IMR-90 (cell line): Measurements from ENCODE around the gene ZBTB40. TPM values are rescaled to one million over a fixed set of nuclear protein-coding genes. Genes with fewer than 3 reads are reported as not detected.

Source experiments
- ATAC-seq: fragments of 200-7000 bp; cut with Tn5 transposase; 2 replicates; pipeline ENCODE4 v1.9.1; 2020; ENCODE audit warnings: low read depth, mild to moderate bottlenecking, moderate library complexity
- BruUV-seq: library from RNA; stranded (reverse); fragments of 400-500 nt; replicated peaks from 2 replicates; lab custom pipeline; 2021; lab: Mats Ljungman, UMichigan
- CTCF ChIA-PET: fragments of 300-600 bp; formaldehyde crosslinking; extraction: SDS; loops from one replicate; lab custom pipeline; 2021; ENCODE audit warnings: antibody characterized with exemption; lab: Yijun Ruan, JAX
- POLR2A ChIA-PET: fragments of 300-600 bp; sonication (Branson Sonifier 250); formaldehyde crosslinking; loops from one replicate; lab custom pipeline; 2022; ENCODE audit warnings: antibody characterized with exemption; ENCODE audit not compliant: unreplicated experiment; lab: Charles Lee
- DNase-seq: peaks from one replicate; pipeline ENCODE4 v3.0.0; 2013
- H2AFZ ChIP-seq: replicated peaks from 2 replicates; pipeline ENCODE3; 2013; ENCODE audit warnings: low read length, mild to moderate bottlenecking; ENCODE audit not compliant: poor library complexity
- H2AK5ac ChIP-seq: 2 replicates; pipeline ENCODE4 v1.6.1; 2013; ENCODE audit warnings: low read depth, low read length, inconsistent platforms
- H2AK9ac ChIP-seq: replicated peaks from 2 replicates; pipeline ENCODE3; 2013; ENCODE audit warnings: mild to moderate bottlenecking, low read depth, low read length, moderate library complexity; ENCODE audit not compliant: poor library complexity
- H2BK120ac ChIP-seq: 2 replicates; pipeline ENCODE4 v1.6.1; 2013; ENCODE audit warnings: low read depth, low read length, inconsistent platforms
- H2BK15ac ChIP-seq: 3 replicates; pipeline ENCODE4 v1.6.1; 2013; ENCODE audit warnings: low read depth, low read length, inconsistent platforms
- H2BK20ac ChIP-seq: 2 replicates; pipeline ENCODE4 v1.6.1; 2013; ENCODE audit warnings: low read depth, mild to moderate bottlenecking, inconsistent platforms, low read length, moderate library complexity
- H2BK5ac ChIP-seq: 2 replicates; pipeline ENCODE4 v1.6.1; 2013; ENCODE audit warnings: mild to moderate bottlenecking, low read depth, low read length, inconsistent platforms; ENCODE audit not compliant: poor library complexity, severe bottlenecking
- H3K14ac ChIP-seq: replicated peaks from 2 replicates; pipeline ENCODE4 v1.6.1; 2013; ENCODE audit warnings: low read depth, low read length, inconsistent platforms
- H3K18ac ChIP-seq: 2 replicates; pipeline ENCODE4 v1.6.1; 2013; ENCODE audit warnings: low read depth, low read length, control low read depth
- H3K23ac ChIP-seq: 2 replicates; pipeline ENCODE4 v1.6.1; 2013; ENCODE audit warnings: low read depth, low read length, inconsistent platforms
- H3K27ac ChIP-seq: 2 replicates; pipeline ENCODE4 v1.5.1; 2013; ENCODE audit warnings: mild to moderate bottlenecking, control low read depth, low read length; ENCODE audit not compliant: insufficient read depth
- H3K27me3 ChIP-seq: 2 replicates; pipeline ENCODE4 v1.6.1; 2013; ENCODE audit warnings: low read length; ENCODE audit not compliant: control insufficient read depth, insufficient read depth
- H3K36me3 ChIP-seq: 2 replicates; pipeline ENCODE4 v1.6.1; 2013; ENCODE audit warnings: low read length, mixed read lengths; ENCODE audit not compliant: control insufficient read depth, insufficient read depth
- H3K4ac ChIP-seq: 2 replicates; pipeline ENCODE4 v1.6.1; 2013; ENCODE audit warnings: low read depth, low read length, inconsistent platforms
- H3K4me1 ChIP-seq: 2 replicates; pipeline ENCODE4 v1.6.1; 2013; ENCODE audit warnings: low read length, mixed read lengths; ENCODE audit not compliant: control insufficient read depth, insufficient read depth
- H3K4me2 ChIP-seq: 2 replicates; pipeline ENCODE4 v1.6.1; 2013; ENCODE audit warnings: low read depth, mild to moderate bottlenecking, control low read depth, low read length, moderate library complexity
- H3K4me3 ChIP-seq: 2 replicates; pipeline ENCODE4 v1.5.1; 2013; ENCODE audit warnings: low read depth, mild to moderate bottlenecking, control low read depth, low read length, moderate library complexity; ENCODE audit not compliant: insufficient read depth
- H3K56ac ChIP-seq: 2 replicates; pipeline ENCODE4 v1.6.1; 2013; ENCODE audit warnings: low read length, inconsistent platforms; ENCODE audit not compliant: insufficient read depth; ENCODE audit errors: extremely low read depth
- H3K79me1 ChIP-seq, 2 experiments: 2 replicates each; pipeline ENCODE4 v1.6.1; 2013; ENCODE audit warnings: low read length in 2 of 2, inconsistent platforms in 1 of 2, low read depth in 1 of 2
- H3K9ac ChIP-seq: 2 replicates; pipeline ENCODE4 v1.6.1; 2013; ENCODE audit warnings: low read depth, low read length, control low read depth
- H3K9me1 ChIP-seq: 2 replicates; pipeline ENCODE4 v1.6.1; 2013; ENCODE audit warnings: low read length, inconsistent platforms; ENCODE audit not compliant: insufficient read depth
- H3K9me3 ChIP-seq: 2 replicates; pipeline ENCODE4 v1.6.1; 2013; ENCODE audit warnings: low read length; ENCODE audit not compliant: control insufficient read depth, insufficient read depth
- H4K20me1 ChIP-seq: 2 replicates; pipeline ENCODE4 v1.6.1; 2013; ENCODE audit warnings: low read length, inconsistent platforms; ENCODE audit not compliant: insufficient read depth
- H4K5ac ChIP-seq: 2 replicates; pipeline ENCODE4 v1.6.1; 2013; ENCODE audit warnings: mild to moderate bottlenecking, low read depth, low read length, control low read depth
- H4K8ac ChIP-seq, 2 experiments: 2 replicates each; pipeline ENCODE4 v1.6.1; 2013; ENCODE audit warnings: low read depth in 2 of 2, low read length in 2 of 2, control low read depth in 1 of 2, inconsistent platforms in 1 of 2
- H4K91ac ChIP-seq: 2 replicates; pipeline ENCODE4 v1.6.1; 2013; ENCODE audit warnings: low read depth, low read length, inconsistent platforms; ENCODE audit not compliant: insufficient read depth
- MAFK ChIP-seq: IDR thresholded peaks from 2 replicates; pipeline ENCODE4 v1.6.1; 2012; ENCODE audit warnings: low read depth, low read length, improper control_type of control experiment
- WGBS, 2 experiments: methylation state at CpG; one replicate each; pipeline versions ENCODE4 v1.1.5 to v1.1.7; 2013; ENCODE audit warnings: missing lambda C conversion rate in 2 of 2; ENCODE audit not compliant: insufficient read length in 1 of 2; ENCODE audit errors: extremely low coverage in 2 of 2; 5-methylcytosine and 5-hydroxymethylcytosine counted together
- dilution Hi-C: fragments of 300-500 bp; cut with HindIII; formaldehyde crosslinking; loops from one replicate; pipeline ENCODE4 v1.14.3; 2018; ENCODE audit warnings: low sequenced_read_pairs; ENCODE audit not compliant: unreplicated experiment
- in situ Hi-C: fragments of 300-500 bp; cut with MboI; formaldehyde crosslinking; loops from 3 replicates; pipeline ENCODE4 v1.14.3; 2019; ENCODE audit warnings: low sequenced_read_pairs, inconsistent platforms, mixed read lengths
- intact Hi-C: fragments of 100-400 bp; cut with micrococcal nuclease; formaldehyde crosslinking; loops from 2 replicates; pipeline ENCODE4 v1.10.0; 2022
- polyA plus RNA-seq, 3 experiments: library from polyadenylated mRNA; depleted of rRNA; stranded (reverse); fragments of >200 nt; gene quantifications; 2 replicates each; pipeline ENCODE4 v1.2.3, GENCODE V29; 2012; ENCODE audit warnings: low replicate concordance in 1 of 3
- total RNA-seq: library from RNA; depleted of rRNA; stranded (reverse); fragments of >200 nt; gene quantifications from 2 replicates; pipeline ENCODE4 v1.2.3, GENCODE V29; 2012
- TF ChIP-seq, protein P1 (sequence below): fragments of 150-350 bp; IDR thresholded peaks from 2 replicates; pipeline ENCODE4 v1.6.1; 2016; ENCODE audit warnings: low read depth, mild to moderate bottlenecking, low read length, moderate library complexity, borderline replicate concordance

The ZBTB40 gene
- total and polyA plus RNA-seq, 2 of the 4 experiments (the other 2 are of a cell fraction) = 6.0 to 9.7 TPM

DNA sequence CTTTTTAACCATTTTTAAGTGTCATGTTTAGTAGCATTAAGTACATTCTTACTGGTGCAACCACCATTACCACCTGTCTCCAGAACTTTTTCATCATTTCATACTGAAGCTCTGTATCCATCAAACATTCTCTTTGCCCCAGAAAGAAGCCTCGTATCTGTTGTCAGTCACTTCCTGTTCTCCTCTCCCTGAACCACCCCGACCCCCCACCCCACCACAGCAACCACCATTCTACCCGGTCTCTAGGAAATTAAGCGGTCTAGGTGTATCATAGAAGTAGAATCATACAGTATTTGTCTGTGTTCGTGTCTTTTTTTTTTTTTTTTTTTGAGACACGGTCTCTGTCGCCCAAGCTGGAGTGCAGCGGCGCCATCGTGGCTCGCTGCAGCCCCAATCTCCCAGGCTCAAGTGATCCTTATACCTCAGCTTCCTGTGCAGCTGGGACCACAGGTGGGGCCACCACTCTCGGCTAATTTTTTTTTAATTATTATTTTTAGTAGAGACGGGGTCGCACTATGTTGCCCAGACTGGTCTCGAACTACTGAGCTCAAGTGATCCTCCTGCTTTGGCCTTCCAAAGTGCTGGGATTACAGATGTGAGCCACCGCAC is 88.0 kb downstream of the ZBTB40 start:
- Histone ChIP-seq H4K91ac (no peak overlapping the region), H3K27ac (no peak overlapping the region), H3K4me1 (no peaks in the 10 kb centered on the region), H2BK5ac (no peak overlapping the region), H3K14ac (no peak overlapping the region), H2AFZ (no peak overlapping the region), H3K27me3 (peaks cover 17% of the 10 kb centered on the region), H2BK15ac (no peak overlapping the region), H2BK120ac (no peak overlapping the region), H3K4me3 (no peak overlapping the region), H2BK20ac (no peak overlapping the region), H4K20me1 (no peaks in the 10 kb centered on the region), H2AK5ac (no peak overlapping the region), H3K9ac (no peak overlapping the region), H3K36me3 (no peaks in the 10 kb centered on the region), H4K5ac (no peak overlapping the region), H3K4ac (no peak overlapping the region), H3K23ac (no peak overlapping the region), H3K9me1 (no peaks in the 10 kb centered on the region; the same call in 1 of the 2 replicates), H2AK9ac (no peak overlapping the region), H3K56ac (no peak overlapping the region), H3K18ac (no peak overlapping the region), H4K8ac (no peak overlapping the region), H3K79me1 (no peaks in the 10 kb centered on the region), H3K4me2 (no peak overlapping the region), H3K9me3 (no peaks in the 10 kb centered on the region)
- intact Hi-C loops (no loop called here), dilution Hi-C loops (no loop called here), in situ Hi-C loops (no loop called here)
- no peak for DNase-seq
- 80% methylated on average over 1 of the region's 16 CpGs; no CpG with 5 or more reads in 1 of the 2 experiments for WGBS, 2 experiments
- ChIA-PET POLR2A (no interaction called here), CTCF (interaction anchor here (0.6 kb wide), 1 partner anchor 100 kb away, joined by 3 read pairs; no protein-coding TSS in a partner anchor)
- no peak for ATAC-seq
- BruUV-seq = no TSS peak
- no peak for TF ChIP-seq MAFK
- TF ChIP-seq, protein P1, sequence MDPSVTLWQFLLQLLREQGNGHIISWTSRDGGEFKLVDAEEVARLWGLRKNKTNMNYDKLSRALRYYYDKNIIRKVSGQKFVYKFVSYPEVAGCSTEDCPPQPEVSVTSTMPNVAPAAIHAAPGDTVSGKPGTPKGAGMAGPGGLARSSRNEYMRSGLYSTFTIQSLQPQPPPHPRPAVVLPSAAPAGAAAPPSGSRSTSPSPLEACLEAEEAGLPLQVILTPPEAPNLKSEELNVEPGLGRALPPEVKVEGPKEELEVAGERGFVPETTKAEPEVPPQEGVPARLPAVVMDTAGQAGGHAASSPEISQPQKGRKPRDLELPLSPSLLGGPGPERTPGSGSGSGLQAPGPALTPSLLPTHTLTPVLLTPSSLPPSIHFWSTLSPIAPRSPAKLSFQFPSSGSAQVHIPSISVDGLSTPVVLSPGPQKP = no peak
